Activated CD8-positive, alpha-beta memory T cell treated with anti-CD3 and anti-CD28 coated beads, Interleukin-2, amount 50 U/mL, for 24 hours (primary cell): ENCODE results near the gene TRPM3.

Experiments used
- DNase-seq: peaks from one replicate; pipeline ENCODE4 v3.0.0-alpha.2; 2020; ENCODE audit errors: extremely low read depth

Gene TRPM3

GRCh38 chr9:70581214-70581954 is 540.0 kb downstream of the TRPM3 start:
- DNase-seq: no peak

GRCh38 chr9:70580606-70581195 is 540.7 kb downstream of the TRPM3 start:
- no peak for DNase-seq

GRCh38 chr9:70579686-70580085 is 541.7 kb downstream of the TRPM3 start:
- DNase-seq: no peak

- no peak for DNase-seq
These were observed 542.7 kb downstream of the TRPM3 start for GRCh38 chr9:70578720-70579119.

GRCh38 chr9:70577671-70578070 is 543.8 kb downstream of the TRPM3 start:
- no peak for DNase-seq

- no peak for DNase-seq
These were observed 545.3 kb downstream of the TRPM3 start for GRCh38 chr9:70576116-70576515.

GRCh38 chr9:70574151-70574837 is 547.1 kb downstream of the TRPM3 start:
- no peak for DNase-seq

- DNase-seq: no peak
These were observed 548.1 kb downstream of the TRPM3 start for GRCh38 chr9:70573308-70573707.

- DNase-seq: no peak
These were observed 550.2 kb downstream of the TRPM3 start for GRCh38 chr9:70571258-70571657.

GRCh38 chr9:70569791-70570190 is 551.6 kb downstream of the TRPM3 start:
- no peak for DNase-seq

- no peak for DNase-seq
These were observed 552.2 kb downstream of the TRPM3 start for GRCh38 chr9:70569070-70569772.

GRCh38 chr9:70567511-70567910 is 553.9 kb downstream of the TRPM3 start:
- no peak for DNase-seq

- no peak for DNase-seq
These were observed 554.7 kb downstream of the TRPM3 start for GRCh38 chr9:70566751-70567150.

- DNase-seq: no peak
These were observed 555.4 kb downstream of the TRPM3 start for GRCh38 chr9:70566066-70566465.

GRCh38 chr9:70564468-70565335 is 556.7 kb downstream of the TRPM3 start:
- no peak for DNase-seq

- no peak for DNase-seq
These were observed 557.8 kb downstream of the TRPM3 start for GRCh38 chr9:70563431-70564204.

- DNase-seq: no peak
These were observed 558.4 kb downstream of the TRPM3 start for GRCh38 chr9:70563010-70563409.

- DNase-seq: no peak
These were observed 559.5 kb downstream of the TRPM3 start for GRCh38 chr9:70561786-70562395.

GRCh38 chr9:70561111-70561510 is 560.3 kb downstream of the TRPM3 start:
- DNase-seq: no peak

- no peak for DNase-seq
These were observed 562.3 kb downstream of the TRPM3 start for GRCh38 chr9:70559102-70559501.
